Activated CD4-positive, alpha-beta T cell treated with anti-CD3 and anti-CD28 coated beads for 4 hours (primary cell): ENCODE results near the gene CPEB1.
"Not testable (repeated sequence)": the region's sequence is repeated elsewhere in the genome, so short reads cannot be mapped to it uniquely, and the experiment has no call there.

Source experiments
- DNase-seq, 2 donors: peaks; one replicate each; pipeline ENCODE4 v3.0.0-alpha.2; 2020

Gene CPEB1

GRCh38 chr15:82648257-82649103 is 1.3 kb upstream of the CPEB1 start:
- DNase-seq: no peak

- DNase-seq: peak; percentile 42 to 46
Measured at GRCh38 chr15:82647835-82648256, 683 bp upstream of the CPEB1 start.

- no peak for DNase-seq
Measured at GRCh38 chr15:82646250-82647044, 716 bp downstream of the CPEB1 start.

- DNase-seq: not testable (repeated sequence)
Measured at GRCh38 chr15:82644967-82645852, 2.0 kb downstream of the CPEB1 start.

GRCh38 chr15:82643992-82644391 is 3.2 kb downstream of the CPEB1 start:
- no peak for DNase-seq

GRCh38 chr15:82642656-82643055 is 4.5 kb downstream of the CPEB1 start:
- no peak for DNase-seq

- DNase-seq: no peak
Measured at GRCh38 chr15:82641129-82641798, 5.9 kb downstream of the CPEB1 start.

- DNase-seq: no peak
Measured at GRCh38 chr15:82640672-82641071, 6.5 kb downstream of the CPEB1 start.

- DNase-seq: no peak
Measured at GRCh38 chr15:82635798-82636197, 11.4 kb downstream of the CPEB1 start.

- no peak for DNase-seq
Measured at GRCh38 chr15:82630033-82630432, 17.1 kb downstream of the CPEB1 start.

GRCh38 chr15:82625136-82625535 is 22.0 kb downstream of the CPEB1 start:
- no peak for DNase-seq

GRCh38 chr15:82624438-82624837 is 22.7 kb downstream of the CPEB1 start:
- DNase-seq: no peak

- no peak for DNase-seq
Measured at GRCh38 chr15:82624008-82624407, 23.2 kb downstream of the CPEB1 start.

- DNase-seq: no peak
Measured at GRCh38 chr15:82621970-82622369, 25.2 kb downstream of the CPEB1 start.

- DNase-seq: no peak
Measured at GRCh38 chr15:82613747-82614146, 33.4 kb downstream of the CPEB1 start.

GRCh38 chr15:82611348-82611747 is 35.8 kb downstream of the CPEB1 start:
- no peak for DNase-seq

GRCh38 chr15:82602195-82602594 is 45.0 kb downstream of the CPEB1 start:
- no peak for DNase-seq

- no peak for DNase-seq
Measured at GRCh38 chr15:82599862-82600261, 47.3 kb downstream of the CPEB1 start.

- no peak for DNase-seq
Measured at GRCh38 chr15:82597815-82598214, 49.3 kb downstream of the CPEB1 start.

- no peak for DNase-seq
Measured at GRCh38 chr15:82595766-82596165, 51.4 kb downstream of the CPEB1 start.

GRCh38 chr15:82595203-82595602 is 52.0 kb downstream of the CPEB1 start:
- no peak for DNase-seq

GRCh38 chr15:82587805-82588204 is 59.4 kb downstream of the CPEB1 start:
- DNase-seq: no peak
